DOHH2 (cell line): ENCODE results near the gene ADI1.

Experiments
- CTCF ChIP-seq: fragments of 200-600 bp; sonication (generic); IDR thresholded peaks from one replicate; pipeline ENCODE4 v1.5.1; 2014; ENCODE audit warnings: antibody characterized with exemption, mild to moderate bottlenecking, low read depth, low read length; ENCODE audit not compliant: poor library complexity, severe bottlenecking
- EZH2phosphoT487 ChIP-seq: fragments of 200-600 bp; sonication (generic); IDR thresholded peaks from 2 replicates; pipeline ENCODE4 v1.6.1; 2017; ENCODE audit warnings: borderline replicate concordance, mild to moderate bottlenecking, antibody characterized with exemption, low read length, moderate library complexity, mixed read lengths

GRCh38 chr2:3488061-3488531 lies 31.2 kb downstream of the ADI1 start:
- TF ChIP-seq CTCF (no peak), EZH2phosphoT487 (no peak)
